Embryonic facial prominence (tissue), 1 donor: ENCODE results near the gene ANO8.
"Not testable (repeated sequence)": the region's sequence is repeated elsewhere in the genome, so short reads cannot be mapped to it uniquely, and the experiment has no call there.

Source experiments
- DNase-seq: peaks from one replicate; pipeline ENCODE4 v3.0.0-alpha.2; 2016; ENCODE audit errors: extremely low spot score

Gene ANO8

DNA sequence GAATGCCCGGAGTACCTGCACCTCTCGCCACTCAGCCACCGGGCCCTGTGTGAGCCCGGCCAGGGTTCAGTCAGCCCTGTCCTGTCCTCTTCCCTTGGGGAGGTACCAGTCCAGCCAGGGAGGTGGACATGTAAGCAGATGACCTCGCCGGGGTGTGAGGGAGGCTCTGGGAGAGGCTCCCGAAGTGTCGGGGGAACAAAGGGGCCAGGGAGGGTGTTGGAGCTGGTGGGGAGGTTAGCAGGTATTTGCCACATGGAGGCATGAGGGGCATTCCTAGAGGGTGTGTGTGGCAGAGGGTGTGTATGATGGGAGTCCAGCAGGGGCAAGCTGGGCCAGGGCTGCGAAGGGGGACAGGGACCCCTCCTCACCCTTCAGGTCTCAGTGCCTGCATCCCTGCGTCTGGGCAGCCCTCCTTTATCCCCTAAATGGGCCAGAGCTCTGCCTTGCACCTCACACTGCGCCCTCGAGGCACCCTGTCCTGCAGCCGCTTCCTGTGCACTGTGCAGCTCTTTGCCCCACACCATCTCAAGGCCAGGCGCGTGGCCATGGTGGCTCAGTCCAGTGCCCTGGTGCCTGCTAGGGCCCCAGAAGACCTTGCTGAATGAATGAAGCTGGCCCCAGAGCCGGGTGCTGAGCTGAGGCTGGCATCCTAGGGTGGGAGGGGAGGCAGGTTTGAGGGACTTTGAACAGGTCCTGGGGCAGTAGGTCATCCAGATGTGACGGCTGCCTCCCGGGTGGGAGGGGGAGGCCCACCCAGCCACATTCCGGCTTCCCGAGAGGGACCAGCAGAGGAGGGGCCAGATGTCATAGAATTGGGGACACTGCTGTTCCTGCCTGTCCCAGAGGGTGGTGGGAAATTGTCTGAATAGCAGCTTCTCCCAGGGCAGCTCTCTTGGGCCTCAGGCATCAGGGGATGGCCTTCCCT lies 22.2 kb downstream of the ANO8 start:
- DNase-seq: no peak

DNA sequence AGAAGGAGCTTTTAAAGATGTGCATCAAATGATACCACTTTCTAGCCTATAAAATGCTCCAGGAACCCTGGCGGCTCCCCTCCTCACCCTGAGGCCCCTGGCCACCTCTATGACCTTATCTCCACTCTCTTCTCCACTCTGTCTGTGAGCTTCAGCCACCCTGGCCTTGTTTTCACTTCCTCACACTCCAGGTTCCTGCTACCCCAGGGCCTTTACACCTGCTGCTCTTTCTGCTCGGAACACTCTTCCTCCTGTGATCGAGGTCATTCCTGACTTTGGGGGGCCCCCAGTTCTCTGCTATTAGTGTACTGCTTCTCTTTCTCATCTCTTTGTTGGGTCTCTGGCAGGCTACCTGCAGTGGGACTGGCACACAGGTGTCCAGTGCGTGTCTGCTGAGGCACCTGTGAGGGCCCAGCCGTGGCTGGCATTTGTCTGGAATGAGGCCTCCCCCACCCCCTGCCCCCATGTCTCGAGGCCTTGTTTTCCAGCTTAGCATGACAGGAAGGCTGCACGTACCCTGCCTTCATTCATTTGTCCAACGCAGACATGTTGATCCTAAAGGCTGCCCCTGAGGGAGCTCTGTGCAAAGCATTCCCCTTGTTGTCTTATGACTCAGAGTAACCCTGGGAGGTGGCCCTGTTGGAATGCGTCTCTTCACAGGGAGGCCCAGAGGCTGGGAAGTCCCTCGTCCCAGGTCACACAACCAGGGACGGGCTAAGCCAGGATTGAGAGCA lies 23.0 kb downstream of the ANO8 start:
- DNase-seq: no peak

DNA sequence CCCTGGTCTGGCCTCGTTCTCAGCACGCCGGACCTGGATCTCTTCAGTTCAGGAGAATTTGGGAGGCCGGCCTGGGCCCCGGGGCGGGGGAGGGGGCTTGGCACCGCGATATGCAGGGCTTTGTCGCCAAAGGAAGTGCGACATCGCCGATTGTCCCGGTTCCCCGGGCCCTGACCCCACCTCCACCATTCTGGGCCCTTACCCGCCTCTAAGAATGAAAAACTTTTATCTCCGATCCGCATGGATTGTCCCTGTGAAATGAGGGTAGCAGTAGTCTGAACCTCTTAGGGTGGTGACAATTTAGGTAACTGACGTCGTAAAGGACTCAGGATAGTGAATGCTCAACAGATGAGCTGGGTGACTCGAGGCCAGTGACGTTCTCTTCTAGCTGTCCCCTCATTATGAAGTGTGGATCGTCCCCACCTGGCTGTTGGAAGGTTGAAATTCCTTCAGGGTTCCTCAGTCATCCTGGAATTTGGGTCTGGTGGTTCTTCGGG lies 24.6 kb downstream of the ANO8 start:
- no peak for DNase-seq

DNA sequence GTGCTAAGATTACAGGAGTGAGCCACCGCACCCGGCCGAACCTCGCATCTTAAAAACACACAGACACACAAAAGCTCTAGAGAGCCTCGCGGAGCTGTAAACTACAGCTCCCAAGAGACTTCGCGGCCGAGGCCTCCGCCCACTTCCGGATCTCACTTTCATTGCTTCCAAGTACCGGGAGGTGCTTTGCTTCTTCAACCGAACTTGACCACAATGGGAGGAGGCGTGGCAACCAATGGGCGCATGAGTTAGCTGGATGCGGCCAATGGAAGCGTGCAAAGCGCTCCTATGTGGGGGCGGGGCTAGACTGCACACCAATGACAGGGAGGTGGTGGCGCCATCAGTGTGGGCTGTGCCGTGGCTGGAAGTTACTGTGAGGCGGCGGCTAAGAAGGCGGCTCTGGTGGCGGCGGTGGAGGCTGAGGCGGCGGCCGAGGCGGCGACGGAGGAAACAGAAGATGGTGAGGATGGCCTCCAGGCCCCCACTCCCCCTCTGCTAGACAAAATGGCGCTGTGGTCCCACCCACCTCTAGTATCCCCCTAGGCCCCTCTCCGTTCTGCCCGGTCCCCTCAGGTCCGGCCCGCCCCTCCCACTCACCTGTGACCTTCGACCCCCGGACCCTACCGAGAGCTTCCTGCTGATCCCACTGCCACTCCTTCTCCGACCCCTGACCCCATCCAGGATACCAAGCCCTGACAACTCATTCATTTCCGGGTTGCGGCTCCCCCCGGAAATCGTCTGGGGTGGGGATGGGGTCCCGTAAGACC lies 25.3 kb downstream of the ANO8 start, which contains the start of gene DDA1:
DDA1 (plus strand) TSS at position 366 of the 767 bp plus-strand sequence; CDS start at position 458, 92 bp downstream.
- peak; percentile 99 for DNase-seq

DNA sequence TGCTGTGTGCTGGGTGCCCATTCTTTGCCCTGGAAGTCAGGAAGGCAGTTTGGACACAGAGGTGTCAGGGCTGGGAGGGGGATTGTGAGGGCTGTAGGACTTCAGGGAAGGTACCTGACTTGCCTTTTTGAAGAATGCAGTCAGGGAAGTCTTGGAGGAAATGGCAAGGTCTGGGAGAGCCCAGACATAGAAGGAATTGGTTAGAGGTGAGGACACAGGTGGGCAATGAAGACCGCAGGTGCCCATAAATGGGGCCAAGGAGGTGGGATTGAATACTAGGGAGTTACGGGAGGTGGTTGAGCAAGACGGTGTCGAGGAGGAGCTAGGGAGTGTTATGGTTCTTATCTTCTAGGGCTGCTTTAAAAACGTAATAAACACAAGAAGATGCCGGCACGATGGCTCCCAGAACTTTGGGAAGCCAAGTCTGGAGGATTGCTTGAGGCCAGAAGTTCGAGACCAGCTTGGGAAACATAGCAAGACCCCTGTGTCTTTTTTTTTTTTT lies 26.7 kb downstream of the ANO8 start:
- DNase-seq: no peak

DNA sequence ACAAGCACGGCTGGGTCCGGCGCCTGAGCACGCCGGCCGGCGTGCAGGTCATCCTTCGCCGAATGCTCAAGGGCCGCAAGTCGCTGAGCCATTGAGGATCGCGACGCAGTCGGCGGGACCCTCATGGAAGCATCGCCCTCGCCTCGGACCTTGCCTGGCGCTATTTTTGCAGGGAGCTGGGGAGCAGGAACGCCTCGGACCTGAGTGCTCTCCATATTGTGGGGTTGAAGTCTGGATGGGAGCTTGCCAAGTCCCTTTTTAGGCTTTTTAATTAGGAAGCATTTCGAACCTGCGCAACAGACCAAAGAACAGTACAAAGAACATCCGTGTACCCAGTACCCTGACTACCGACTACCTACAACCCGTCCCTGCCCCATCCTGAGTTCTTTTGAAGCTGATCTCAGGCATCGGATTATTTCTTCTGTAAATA lies 28.4 kb downstream of the ANO8 start:
- no peak for DNase-seq

DNA sequence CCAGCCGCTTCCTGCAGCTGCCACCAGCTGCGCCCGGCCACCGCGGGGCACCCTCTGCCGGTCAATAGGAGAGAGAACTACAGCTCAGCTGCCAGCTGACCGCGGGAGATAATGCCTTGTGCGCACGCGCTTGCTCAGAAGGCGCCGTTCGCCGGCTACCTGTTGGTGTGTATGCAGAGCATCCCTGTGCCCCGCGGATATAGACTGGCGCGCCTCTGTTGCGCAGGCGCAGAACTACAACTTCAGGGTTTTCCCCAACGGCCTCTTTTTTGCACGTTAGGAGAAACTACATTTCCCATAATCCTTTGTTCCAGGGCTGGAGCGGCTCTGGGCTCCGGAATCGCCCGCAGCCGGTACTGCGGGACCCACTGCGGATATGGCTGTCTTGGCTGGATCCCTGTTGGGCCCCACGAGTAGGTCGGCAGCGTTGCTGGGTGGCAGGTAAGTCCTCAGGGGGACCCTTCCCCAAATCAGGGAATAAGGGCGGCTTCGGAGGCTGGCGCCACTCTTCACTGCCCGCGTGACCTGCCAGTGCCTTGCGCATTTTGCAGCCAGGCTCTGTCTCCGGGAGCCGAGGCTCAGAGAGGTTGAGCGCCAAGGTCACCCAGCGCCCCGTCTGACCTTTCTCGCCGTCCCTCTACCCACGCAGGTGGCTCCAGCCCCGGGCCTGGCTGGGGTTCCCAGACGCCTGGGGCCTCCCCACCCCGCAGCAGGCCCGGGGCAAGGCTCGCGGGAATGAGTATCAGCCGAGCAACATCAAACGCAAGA lies 29.0 kb downstream of the ANO8 start, which contains the start of gene MRPL34:
MRPL34 (plus strand) TSS at position 356 of the 768 bp plus-strand sequence; CDS start at position 377, 21 bp downstream.
- DNase-seq: peak; percentile 92

DNA sequence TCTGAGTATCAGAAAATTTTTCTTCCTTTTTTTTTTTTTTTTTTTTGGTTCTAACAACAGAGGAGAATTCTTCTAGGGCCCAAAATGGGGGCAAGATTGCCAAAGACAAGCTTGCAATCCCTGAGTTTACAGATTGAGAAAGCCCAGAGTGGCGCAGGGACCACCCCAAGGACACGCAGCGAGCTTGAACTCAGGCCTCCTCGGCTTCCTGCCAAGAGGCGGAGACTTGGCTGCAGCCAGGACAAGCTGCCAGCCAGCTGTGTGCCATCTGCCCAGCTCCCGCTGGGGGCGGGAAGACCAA lies 29.5 kb downstream of the ANO8 start:
- no peak for DNase-seq

DNA sequence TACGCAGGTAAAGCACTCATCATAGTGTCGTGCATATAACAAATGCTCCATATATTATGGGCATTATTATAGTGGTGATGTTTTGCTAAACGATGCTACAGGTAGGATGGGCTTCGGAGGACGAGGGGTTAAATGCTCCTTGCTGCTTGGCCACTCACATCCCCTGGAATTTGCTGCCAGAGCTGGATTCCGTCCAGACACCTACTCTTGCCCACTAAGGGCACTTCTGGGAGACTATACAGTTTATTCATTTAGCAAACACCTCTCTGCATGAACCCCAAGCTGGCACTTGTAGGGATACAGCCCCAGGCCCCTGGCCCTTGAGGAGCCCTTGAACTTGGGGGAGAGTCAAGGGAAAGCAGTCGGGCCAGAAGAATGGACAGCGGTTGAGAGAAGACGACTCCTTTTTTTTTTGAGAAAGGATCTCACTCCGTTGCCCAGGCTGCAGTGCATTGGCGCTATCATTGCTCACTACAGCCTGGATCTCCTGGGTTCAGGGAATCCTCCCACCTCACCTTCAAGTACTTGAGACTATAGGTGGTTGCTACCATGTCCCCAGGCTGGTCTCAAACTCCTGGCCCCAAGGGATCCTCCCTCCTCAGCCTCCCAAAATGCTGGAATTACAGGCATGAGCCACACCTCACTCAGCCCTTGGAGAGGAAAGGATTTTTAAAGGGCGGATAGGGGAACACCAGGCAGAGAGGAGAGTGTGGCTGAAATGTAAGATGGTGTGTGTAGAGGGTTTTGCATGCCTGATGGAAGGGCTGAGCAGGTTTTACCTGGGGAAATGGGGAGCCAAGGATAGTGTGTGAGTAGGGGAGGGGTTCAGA lies 30.1 kb downstream of the ANO8 start:
- DNase-seq: no peak

DNA sequence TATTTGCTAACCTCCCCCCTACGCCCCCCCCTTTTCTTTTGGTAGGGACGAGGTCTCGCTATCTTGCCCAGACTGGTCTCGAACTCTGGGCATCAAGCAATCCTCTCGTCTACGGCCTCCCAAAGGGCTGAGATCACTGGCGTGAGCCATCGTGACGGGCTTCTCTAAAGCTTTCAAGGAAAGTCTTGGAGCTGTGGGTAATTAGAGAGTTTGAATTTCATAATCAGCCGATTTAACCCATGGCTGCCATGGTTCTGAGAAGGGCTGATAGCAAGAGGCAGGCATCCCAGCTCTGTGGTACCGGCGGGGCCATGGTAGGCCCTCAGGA lies 30.8 kb downstream of the ANO8 start:
- no peak for DNase-seq

DNA sequence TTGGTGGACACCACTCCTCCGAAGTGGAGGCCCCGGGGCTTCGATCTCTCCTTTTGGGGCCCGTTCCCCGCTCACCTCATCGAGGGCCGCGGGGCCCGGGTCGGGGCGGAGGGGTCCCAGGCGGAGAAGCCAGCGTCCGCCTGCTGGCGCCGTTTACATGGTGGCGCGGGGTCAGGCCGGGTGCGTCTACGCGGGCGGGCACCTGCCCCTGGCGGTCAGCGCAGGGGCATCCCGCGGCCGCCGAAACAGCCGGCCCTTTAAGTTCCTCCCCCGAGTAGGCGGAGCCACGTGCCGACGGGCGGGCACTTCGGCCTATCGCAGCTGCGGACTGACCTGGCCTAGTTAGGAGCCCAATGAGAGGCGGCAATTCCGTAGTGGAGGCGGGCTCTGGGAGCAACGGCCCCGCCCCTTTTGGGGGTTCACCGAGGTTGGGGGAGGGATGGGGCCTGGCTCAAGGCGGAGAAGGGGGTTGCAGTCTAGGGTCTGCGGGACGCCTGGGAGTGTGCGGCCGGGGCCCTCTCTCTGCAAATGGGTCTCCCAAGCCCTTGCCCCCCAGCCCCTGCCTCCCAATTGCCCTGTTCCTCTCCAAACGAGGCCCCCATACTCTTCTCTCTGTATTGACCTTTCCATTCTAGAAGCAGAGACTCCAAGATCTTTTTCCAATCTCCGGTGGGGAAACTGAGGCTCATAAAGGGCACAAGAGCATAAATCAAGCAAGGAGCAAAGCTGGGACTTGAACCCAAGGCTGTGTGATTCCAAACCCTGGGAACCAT lies 31.3 kb downstream of the ANO8 start, which contains the start of gene ABHD8:
ABHD8 (minus strand) TSS at position 259 of the 773 bp plus-strand sequence. CDS start 1,809 bp downstream, outside the sequence.
- peak; percentile 86 for DNase-seq

DNA sequence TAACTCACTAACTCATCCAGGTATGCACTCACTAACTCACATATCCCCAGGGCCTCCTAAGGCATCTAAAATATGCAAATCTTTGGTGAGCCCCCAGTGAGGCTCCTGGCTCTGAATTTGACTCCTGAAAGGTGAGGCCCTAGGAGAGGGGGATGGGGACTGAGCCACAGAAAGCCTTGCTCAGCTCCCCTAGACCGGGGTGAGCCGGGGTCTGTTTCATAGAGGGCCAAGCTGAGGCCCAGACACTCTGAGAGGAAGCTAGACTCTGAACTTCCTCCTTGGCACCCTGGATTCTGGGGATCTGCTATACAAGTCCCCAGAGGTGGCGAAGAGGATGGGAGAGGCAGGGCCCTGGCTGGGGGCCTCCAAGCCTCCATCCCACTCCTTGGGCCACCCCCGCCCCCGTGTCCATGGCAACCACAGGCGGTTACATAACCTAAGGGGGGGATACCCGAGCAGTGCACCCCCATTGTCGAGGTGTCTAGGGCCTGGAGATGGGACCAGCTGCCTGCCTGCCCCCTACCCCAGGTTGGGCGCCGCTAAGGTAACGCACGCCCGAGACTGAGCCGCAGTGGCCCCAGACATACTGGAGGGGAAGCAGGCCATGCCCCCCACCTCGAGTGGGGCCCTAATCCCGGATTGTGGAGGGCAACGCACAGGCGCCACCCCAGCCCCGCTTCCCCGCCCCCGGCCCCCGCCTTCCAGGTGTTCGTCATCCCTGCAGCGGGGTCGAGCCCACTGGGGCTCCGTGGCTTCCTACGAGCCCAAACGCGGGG lies 32.1 kb downstream of the ANO8 start:
- no peak for DNase-seq

DNA sequence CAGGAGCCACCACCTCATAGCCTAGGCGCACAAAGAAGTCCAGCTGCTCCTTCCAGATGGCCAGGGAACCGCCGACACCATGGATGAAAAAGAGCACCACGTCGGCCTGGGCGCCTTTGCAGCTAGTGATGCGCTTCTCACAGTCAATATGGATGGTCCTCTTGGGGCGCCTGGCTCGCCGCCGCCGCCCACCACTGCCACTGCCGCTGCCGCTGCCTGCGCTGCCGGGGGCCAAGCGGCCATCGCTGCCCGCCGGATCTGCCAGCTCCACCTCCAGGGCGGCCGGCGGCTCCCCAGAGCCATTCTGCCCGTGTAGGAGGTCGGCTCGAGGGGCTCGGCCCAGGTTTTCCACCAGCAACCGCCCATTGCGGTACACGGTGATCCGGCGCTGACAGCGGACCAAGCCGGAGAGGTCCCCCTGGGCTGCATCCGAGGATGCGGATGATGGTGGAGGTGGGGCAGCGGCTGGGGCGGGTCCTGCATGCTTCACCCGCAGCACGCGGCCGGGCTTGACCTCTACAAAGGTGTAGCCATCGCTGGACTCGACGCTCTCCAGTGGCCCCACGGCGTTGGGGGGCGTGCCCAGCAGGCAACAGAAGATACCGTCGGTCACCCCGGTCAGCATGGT lies 33.5 kb downstream of the ANO8 start:
- no peak for DNase-seq

DNA sequence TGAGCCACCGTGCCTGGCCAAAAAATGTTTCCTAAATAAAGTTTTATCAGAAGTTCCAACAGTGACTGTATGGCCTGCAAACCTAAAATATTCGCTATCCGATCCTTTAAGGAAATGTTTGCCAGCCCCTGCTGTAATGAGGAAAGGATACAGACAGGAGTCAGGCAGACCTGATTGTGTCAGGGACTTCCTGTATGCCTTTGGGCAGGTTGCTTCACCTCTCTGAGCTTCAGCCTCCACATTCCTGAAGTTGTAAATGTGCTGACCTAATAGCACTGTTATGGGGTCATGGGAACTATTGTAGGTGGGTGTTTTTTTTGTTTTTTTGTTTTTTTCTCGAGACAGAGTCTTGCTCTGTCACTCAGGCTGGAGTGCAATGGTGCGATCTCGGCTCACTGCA lies 37.7 kb downstream of the ANO8 start:
- DNase-seq: no peak

DNA sequence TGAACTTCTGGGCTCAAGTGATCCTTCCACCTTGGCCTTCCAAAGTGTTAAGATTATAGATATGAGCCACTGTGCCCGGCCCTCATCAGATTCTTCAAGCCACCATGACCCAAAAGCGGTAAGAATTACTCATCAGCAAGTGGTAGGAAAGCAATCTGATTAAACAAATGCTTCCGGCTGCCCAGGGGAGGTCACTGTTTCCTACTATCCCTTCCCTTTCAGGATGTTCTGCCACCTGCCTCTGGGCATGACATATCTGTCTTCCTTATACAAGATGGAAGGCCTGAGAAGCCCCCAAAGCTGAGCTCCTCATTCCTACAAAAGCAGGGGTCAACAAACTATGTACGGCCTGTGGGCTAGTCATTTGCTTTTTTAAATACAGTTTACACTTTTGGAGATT lies 38.4 kb downstream of the ANO8 start:
- no peak for DNase-seq

DNA sequence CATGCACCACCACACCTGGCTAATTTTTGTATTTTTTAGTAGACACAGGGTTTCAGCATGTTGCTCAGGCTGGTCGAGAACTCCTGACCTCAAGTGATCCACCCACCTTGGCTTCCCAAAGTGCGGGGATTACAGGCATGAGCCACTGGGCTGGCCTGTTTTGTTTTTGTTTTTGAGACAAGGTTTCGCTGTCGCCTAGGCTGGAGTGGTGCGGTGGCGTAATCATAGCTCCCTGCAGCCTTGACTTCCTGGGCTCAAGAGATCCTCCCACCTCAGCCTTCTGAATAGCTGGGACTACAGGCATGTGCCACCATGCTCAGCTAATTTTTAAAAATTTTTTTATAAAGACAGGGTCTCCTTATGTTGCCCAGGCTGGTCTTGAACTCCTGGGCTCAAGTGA lies 39.1 kb downstream of the ANO8 start:
- not testable (repeated sequence) for DNase-seq

DNA sequence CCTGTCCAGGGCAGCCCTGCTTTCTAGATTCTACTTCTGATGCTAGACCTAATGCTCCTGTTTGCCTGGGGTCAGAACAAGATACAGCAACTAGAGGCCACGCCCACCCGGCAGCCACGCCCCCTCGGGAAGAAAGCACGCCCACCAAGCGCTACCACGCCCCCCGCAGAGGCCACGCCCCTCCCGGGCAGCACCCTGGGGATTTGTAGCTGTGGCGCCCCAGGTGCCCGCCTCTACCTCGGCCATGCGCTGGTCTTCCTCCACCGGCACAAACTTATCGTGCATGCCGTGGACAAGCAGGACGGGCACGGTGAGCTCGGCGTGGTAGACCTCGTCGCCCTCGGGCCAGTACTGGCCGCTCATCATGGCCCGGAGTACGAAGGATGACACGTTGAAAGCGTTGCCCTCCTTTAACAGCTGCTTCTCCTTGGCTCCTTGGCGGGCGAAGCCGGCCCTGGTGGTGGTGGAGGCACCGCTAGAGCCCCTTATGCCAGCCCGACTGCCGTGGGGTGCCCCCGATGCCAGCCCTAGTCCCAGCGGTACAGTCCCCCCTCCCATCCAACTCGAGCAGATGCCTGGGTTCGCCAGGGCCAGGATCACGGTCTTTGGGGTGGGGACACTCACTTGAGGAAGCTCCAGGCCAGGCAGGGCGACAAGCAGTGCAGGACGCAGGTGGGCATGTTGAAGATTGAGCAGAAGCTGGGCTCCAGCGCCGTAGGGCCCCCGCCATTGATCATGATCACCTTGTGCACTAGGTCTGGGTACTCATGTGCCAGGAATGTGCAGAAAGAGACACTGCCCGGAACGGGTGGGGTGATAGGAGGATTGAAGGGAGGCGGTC lies 40.4 kb downstream of the ANO8 start:
- no peak for DNase-seq
